Measurements from ENCODE around the gene HPX. TPM values are rescaled to one million over a fixed set of nuclear protein-coding genes. Genes with fewer than 3 reads are reported as not detected.
"Not testable (repeated sequence)": the region's sequence is repeated elsewhere in the genome, so short reads cannot be mapped to it uniquely, and the experiment has no call there.

HPX gene
- polyA plus RNA-seq, 6 donors from 2014 or later, result 0.19 to 0.95 TPM; not detected in 4

DNA sequence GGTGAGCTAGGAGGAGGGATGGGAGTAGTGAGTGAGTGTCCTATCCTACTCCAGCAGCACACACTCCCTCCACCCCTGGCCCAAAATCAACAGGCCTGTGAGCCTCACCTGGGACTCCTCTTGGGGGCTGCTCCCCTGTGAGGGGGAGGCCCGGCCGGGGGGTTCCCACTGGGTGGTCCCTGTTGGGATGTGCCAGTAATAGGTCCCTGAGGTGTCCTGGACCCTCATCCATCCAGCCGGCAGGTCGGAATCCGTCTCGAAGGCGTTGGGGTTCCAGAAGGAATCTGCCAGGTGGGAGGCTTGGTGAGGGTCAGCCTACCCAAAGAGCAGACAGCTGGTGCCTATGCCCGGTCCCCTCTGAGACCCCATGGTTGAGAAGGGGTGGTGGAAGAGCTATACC lies 37.2 kb downstream of the HPX start:
- peaks cover 0 to 10% of the 10 kb centered on the region in 2 donors for H3K36me3 Mint-ChIP-seq
- no peaks in the 10 kb centered on the region for H3K9me3 Mint-ChIP-seq
- no peak for ATAC-seq (ENCODE audit: low read depth in 2 of 2)
- H3K27me3 Mint-ChIP-seq, result no peaks in the 10 kb centered on the region
- H3K27ac Mint-ChIP-seq, result peak overlapping the region in 5 of 6 donors; percentile 76 to 96 (median 90)
- H3K4me3 Mint-ChIP-seq, result peak overlapping the region in 7 of 8 donors; percentile 15 to 92 (median 77)
- peaks cover 60 to 76% (median 66%) of the 10 kb centered on the region in 3 donors for H3K4me1 Mint-ChIP-seq
- no peak for DNase-seq

DNA sequence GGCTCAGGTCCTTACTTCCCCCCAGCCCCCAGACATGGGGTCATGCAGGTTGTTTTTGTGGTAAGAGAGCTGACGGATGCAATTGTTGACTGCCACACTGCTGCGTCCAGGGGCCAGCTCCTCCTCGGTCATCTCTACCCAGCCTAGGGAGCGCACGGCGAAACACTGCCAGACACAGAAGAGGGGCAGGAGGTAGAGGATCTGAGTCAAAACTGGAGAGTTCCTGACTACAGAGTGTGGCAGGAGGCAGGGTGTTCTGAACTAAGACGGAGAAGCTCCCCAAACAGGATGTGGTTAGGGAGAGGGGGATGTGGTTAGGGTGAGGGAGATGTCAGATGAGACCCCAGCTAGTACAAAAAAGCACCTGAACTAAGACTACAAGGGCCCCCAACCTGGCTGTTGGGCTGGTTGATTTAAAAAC lies 38.2 kb downstream of the HPX start:
- Mint-ChIP-seq H3K27me3 (no peaks in the 10 kb centered on the region), H3K9me3 (no peaks in the 10 kb centered on the region), H3K27ac (peak overlapping the region; percentile 78 to 97 (median 94)), H3K4me1 (peaks cover 56 to 71% (median 66%) of the 10 kb centered on the region in 3 donors), H3K4me3 (peak overlapping the region; percentile 46 to 93 (median 89)), H3K36me3 (peaks cover 0 to 19% of the 10 kb centered on the region in 2 donors)
- ATAC-seq (ENCODE audit: low read depth in 2 of 2), result peak; percentile 96 to 97
- peak; percentile 85 for DNase-seq

DNA sequence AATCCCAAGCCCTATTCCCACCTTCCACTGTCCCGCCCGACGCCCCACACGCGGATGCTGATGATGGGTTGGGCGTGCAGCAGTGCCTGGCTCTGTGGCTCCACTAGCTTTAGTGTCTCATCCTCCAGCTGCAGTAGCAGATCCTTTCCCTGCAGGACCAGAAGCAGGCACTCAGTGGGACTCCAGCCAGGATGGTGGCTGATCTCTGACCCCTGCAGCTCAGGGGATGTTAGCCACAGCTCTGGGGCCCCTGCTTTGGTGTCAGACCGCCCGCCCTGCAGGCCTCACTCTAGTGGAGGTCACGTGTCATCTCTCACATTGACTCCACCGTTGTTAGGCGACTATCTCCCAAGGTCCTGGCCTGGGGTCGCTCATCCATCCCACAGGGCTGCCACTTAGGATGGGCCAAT lies 38.7 kb downstream of the HPX start:
- ATAC-seq (ENCODE audit: low read depth in 2 of 2), result no peak
- no peak for DNase-seq
- H3K9me3 Mint-ChIP-seq, result no peaks in the 10 kb centered on the region
- H3K4me3 Mint-ChIP-seq, result peak overlapping the region; percentile 46 to 93 (median 89)
- peaks cover 0 to 19% of the 10 kb centered on the region in 2 donors for H3K36me3 Mint-ChIP-seq
- peak overlapping the region; percentile 55 to 97 (median 94) for H3K27ac Mint-ChIP-seq
- H3K27me3 Mint-ChIP-seq, result no peaks in the 10 kb centered on the region
- H3K4me1 Mint-ChIP-seq, result peaks cover 53 to 68% (median 63%) of the 10 kb centered on the region in 3 donors

DNA sequence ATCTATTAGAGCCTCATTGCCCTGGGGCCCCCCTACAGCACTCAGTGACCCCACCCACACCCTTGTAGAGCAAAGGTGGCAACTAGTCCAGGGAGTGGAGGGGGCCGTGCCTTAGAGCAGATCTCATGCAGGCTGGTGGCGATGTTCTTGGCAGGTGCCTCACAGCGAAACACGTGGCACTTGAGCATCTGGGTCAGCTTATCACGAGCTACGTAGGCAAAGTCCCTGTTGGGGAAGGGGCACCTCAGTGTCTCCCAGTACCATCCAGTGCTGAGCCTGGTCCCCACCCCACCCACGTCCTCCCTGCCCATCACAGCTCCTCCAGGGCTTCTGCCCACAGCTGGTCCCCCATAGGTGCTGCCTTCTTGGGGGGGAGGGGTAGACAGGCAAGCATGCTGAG lies 39.3 kb downstream of the HPX start:
- no peaks in the 10 kb centered on the region for H3K27me3 Mint-ChIP-seq
- DNase-seq (no peak), ATAC-seq (ENCODE audit: low read depth in 2 of 2) (no peak)
- H3K27ac Mint-ChIP-seq, result peak overlapping the region in 2 of 6 donors; percentile 82 to 90
- H3K4me3 Mint-ChIP-seq, result peak overlapping the region in 2 of 8 donors; percentile 4 to 30
- H3K36me3 Mint-ChIP-seq, result peaks cover 0 to 19% of the 10 kb centered on the region in 2 donors
- no peaks in the 10 kb centered on the region for H3K9me3 Mint-ChIP-seq
- H3K4me1 Mint-ChIP-seq, result peaks cover 47 to 62% (median 57%) of the 10 kb centered on the region in 3 donors

DNA sequence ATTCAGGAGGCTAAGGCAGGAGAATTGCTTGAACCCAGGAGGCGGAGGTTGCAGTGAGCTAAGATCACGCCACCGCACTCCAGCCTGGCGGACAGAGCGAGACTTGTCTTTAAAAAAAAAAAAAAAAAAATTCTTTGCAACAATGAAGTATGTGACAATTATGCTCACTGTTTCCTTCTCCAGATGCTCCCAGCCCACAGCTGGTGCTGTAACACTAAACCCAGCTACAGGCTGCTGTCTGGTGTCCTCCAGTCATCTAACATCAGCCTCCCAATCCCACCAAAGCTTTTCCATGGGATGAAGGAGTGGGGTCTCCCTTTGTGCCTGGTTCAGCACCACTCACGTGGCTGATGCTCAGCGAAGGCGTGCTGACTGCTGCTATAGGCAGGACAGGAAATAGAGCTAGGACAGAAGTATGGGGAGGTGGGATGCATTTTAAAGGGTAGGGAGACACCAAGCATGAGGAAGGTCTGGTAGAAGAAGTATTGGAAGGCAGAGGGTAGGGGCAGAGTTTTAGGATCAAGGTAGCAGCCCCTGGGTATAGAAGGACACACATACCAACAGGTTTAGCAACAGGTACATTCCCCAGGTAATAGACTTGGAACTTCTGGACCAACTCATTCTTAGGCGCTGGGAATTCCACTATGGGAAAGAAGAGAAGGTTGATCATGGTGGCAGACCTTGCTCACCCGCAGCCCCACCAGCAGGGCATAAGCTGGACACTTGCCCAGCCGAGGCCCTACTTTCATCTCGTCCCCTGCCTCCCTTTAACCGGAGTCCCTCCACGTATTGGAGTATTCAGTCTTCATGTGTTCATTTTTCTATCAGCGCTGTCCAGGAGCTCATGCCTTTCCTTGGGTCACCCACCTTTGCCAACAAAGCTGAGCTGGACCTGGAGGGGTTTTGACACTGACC lies 40.1 kb downstream of the HPX start:
- no peaks in the 10 kb centered on the region for H3K9me3 Mint-ChIP-seq
- peaks cover 43 to 54% (median 50%) of the 10 kb centered on the region in 3 donors for H3K4me1 Mint-ChIP-seq
- ATAC-seq (ENCODE audit: low read depth in 2 of 2) (no peak), DNase-seq (no peak)
- peak overlapping the region in 4 of 8 donors; percentile 4 to 66 (median 46) for H3K4me3 Mint-ChIP-seq
- peaks cover 0 to 19% of the 10 kb centered on the region in 2 donors for H3K36me3 Mint-ChIP-seq
- peak overlapping the region in 5 of 6 donors; percentile 57 to 90 (median 82) for H3K27ac Mint-ChIP-seq
- H3K27me3 Mint-ChIP-seq, result no peaks in the 10 kb centered on the region

DNA sequence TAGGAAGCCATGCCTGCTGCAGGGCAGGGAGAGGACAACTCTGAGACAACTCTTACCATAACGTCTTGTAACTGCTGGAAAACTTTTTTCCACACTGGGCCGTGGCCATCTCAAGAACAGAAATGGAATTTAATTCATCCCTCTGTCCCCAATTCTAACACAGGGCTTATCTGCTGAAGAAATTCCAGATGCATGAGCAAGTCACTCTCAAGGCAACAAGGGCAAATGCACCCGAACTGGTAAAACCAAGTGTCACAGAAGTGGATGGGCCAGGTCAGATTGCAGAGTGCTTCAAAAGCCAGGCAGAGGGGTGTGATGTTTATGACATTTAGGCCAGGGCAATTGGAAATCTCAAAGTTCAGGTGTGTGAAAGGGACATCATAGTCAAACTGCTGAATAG lies 43.2 kb downstream of the HPX start:
- DNase-seq (no peak), ATAC-seq (ENCODE audit: low read depth in 2 of 2) (no peak)
- H3K36me3 Mint-ChIP-seq, result peaks cover 8 to 19% of the 10 kb centered on the region in 2 donors
- peaks cover 26 to 40% (median 32%) of the 10 kb centered on the region in 3 donors for H3K4me1 Mint-ChIP-seq
- H3K27ac Mint-ChIP-seq, result peak overlapping the region in 2 of 6 donors; percentile 4 to 28
- H3K27me3 Mint-ChIP-seq, result no peaks in the 10 kb centered on the region
- no peaks in the 10 kb centered on the region for H3K9me3 Mint-ChIP-seq
- no peak overlapping the region for H3K4me3 Mint-ChIP-seq

DNA sequence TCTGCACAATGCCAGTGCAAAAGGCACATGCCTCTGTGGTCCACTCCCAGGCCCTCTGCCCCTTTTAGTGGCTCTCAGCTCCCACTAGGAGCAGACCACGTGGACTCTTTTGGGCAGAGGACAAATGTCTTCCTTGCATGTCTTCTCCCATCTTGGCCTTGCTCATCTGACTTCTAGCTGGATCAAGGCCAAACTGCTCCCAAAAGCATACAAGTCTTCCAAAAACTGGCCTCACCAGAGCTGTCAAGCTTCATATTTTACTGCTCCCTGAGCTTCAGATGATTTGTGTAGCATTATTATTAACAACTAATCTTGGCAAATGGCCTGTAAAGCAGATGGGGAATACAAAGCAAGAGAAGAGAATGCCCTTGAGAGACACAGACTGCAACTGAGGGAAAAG lies 43.6 kb downstream of the HPX start:
- no peaks in the 10 kb centered on the region for H3K9me3 Mint-ChIP-seq
- no peak for ATAC-seq (ENCODE audit: low read depth in 2 of 2)
- H3K27ac Mint-ChIP-seq, result peak overlapping the region in 1 of 6 donors; percentile 60
- peaks cover 23 to 37% (median 32%) of the 10 kb centered on the region in 3 donors for H3K4me1 Mint-ChIP-seq
- peak overlapping the region in 1 of 8 donors; percentile 28 for H3K4me3 Mint-ChIP-seq
- DNase-seq, result no peak
- peaks cover 10 to 19% of the 10 kb centered on the region in 2 donors for H3K36me3 Mint-ChIP-seq
- no peaks in the 10 kb centered on the region for H3K27me3 Mint-ChIP-seq

DNA sequence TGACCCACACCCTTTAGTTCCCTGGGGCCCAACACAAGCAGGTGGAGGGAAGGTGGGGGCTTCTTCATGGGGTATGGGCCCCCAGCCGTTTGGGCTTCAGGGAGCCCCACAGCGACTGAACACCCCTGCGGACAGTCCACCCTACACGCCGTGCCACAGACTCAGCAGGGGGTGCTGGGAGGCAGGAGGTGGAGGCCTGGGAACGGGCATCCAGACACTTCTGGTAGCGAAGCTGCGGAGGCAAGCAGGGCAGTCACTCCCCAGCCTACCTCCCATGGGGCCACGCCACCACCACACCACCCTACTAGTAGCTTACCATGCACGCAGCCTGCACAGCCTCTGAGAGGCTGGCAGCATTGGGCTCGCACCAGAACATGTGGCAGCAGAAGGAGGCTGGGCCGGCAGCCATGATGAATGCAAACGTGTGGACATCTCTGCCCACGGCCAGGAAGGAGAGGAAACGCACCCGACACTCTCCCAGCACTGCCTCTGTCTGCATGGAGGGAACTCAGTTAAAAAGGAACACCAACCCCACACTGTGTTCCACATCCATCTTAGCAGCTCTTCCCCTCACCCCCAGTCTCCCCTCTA lies 45.2 kb downstream of the HPX start:
- peaks cover 25 to 37% (median 31%) of the 10 kb centered on the region in 3 donors for H3K4me1 Mint-ChIP-seq
- DNase-seq (no peak), ATAC-seq (ENCODE audit: low read depth in 2 of 2) (no peak)
- H3K27me3 Mint-ChIP-seq, result no peaks in the 10 kb centered on the region
- peak overlapping the region in 1 of 8 donors; percentile 56 for H3K4me3 Mint-ChIP-seq
- H3K27ac Mint-ChIP-seq, result peak overlapping the region in 3 of 6 donors; percentile 22 to 74 (median 43)
- H3K9me3 Mint-ChIP-seq, result no peaks in the 10 kb centered on the region
- peaks cover 10 to 19% of the 10 kb centered on the region in 2 donors for H3K36me3 Mint-ChIP-seq

DNA sequence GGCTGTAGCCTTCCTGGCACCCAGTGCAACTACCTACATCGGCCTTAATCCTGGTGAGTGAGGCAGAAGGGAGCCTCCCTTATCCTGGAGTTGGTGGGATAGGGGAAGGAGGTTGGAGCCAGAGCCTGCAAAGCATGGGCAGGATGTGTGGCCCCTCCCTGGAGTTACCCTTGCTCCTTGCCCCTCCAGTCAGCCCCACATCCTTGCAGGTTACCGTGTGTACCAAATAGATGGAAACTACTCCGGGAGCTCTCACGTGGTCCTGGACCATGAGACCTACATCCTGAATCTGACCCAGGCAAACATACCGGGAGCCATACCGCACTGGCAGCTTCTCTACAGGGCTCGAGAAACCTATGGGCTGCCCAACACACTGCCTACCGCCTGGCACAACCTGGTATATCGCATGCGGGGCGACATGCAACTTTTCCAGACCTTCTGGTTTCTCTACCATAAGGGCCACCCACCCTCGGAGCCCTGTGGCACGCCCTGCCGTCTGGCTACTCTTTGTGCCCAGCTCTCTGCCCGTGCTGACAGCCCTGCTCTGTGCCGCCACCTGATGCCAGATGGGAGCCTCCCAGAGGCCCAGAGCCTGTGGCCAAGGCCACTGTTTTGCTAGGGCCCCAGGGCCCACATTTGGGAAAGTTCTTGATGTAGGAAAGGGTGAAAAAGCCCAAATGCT lies 46.7 kb downstream of the HPX start:
- H3K27ac Mint-ChIP-seq, result peak overlapping the region in 2 of 6 donors; percentile 8 to 52
- peaks cover 34 to 40% (median 39%) of the 10 kb centered on the region in 3 donors for H3K4me1 Mint-ChIP-seq
- H3K4me3 Mint-ChIP-seq, result peak overlapping the region in 2 of 8 donors; percentile 44 to 69

DNA sequence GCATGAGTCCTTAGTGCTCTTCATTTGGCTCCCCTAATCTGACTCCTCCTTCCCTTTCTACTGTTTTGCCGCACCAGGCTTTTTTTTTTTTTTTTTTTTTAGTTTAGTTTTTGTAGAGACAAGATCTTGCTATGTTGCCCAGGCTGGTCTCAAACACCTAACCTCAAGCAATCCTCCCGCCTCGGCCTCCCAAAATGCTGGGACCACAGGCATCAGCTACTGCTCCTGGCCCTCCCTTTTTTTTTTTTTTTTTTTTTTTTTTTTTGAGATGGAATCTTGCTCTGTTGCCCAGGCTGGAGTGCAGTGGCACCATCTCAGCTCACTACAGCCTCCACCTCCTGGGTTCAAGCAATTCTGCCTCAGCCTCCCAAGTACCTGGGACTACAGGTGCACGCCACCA lies 48.5 kb downstream of the HPX start:
- not testable (repeated sequence) for ATAC-seq (ENCODE audit: low read depth in 2 of 2); H3K9me3 Mint-ChIP-seq; DNase-seq; H3K27me3 Mint-ChIP-seq
- Mint-ChIP-seq H3K36me3 (peaks cover 0 to 10% of the 10 kb centered on the region in 2 donors), H3K4me1 (peaks cover 35 to 49% (median 44%) of the 10 kb centered on the region in 3 donors), H3K27ac (peak overlapping the region in 5 of 6 donors; percentile 33 to 99 (median 77)), H3K4me3 (peak overlapping the region; percentile 20 to 94 (median 83))

More for the DNA sequence above, 46.7 kb downstream of the HPX start:
- no peak for ATAC-seq (ENCODE audit: low read depth in 2 of 2)
- no peaks in the 10 kb centered on the region for H3K9me3 Mint-ChIP-seq
- H3K36me3 Mint-ChIP-seq, result peaks cover 10 to 12% of the 10 kb centered on the region in 2 donors
- no peak for DNase-seq
- no peaks in the 10 kb centered on the region for H3K27me3 Mint-ChIP-seq

DNA sequence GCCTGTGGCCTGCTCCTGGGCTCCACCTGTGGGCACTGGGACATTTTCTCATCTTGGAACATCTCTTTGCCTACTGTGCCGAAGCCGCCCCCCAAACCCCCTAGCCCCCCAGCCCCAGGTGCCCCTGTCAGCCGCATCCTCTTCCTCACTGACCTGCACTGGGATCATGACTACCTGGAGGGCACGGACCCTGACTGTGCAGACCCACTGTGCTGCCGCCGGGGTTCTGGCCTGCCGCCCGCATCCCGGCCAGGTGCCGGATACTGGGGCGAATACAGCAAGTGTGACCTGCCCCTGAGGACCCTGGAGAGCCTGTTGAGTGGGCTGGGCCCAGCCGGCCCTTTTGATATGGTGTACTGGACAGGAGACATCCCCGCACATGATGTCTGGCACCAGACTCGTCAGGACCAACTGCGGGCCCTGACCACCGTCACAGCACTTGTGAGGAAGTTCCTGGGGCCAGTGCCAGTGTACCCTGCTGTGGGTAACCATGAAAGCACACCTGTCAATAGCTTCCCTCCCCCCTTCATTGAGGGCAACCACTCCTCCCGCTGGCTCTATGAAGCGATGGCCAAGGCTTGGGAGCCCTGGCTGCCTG lies 49.2 kb downstream of the HPX start:
- peaks cover 35 to 49% (median 44%) of the 10 kb centered on the region in 3 donors for H3K4me1 Mint-ChIP-seq
- peak overlapping the region in 5 of 6 donors; percentile 97 to 100 (median 99) for H3K27ac Mint-ChIP-seq
- no peak for DNase-seq
- no peak for ATAC-seq (ENCODE audit: low read depth in 2 of 2)
- peak overlapping the region; percentile 89 to 97 (median 94) for H3K4me3 Mint-ChIP-seq
- H3K36me3 Mint-ChIP-seq, result peaks cover 0 to 10% of the 10 kb centered on the region in 2 donors
- no peaks in the 10 kb centered on the region for H3K27me3 Mint-ChIP-seq
- H3K9me3 Mint-ChIP-seq, result no peaks in the 10 kb centered on the region

DNA sequence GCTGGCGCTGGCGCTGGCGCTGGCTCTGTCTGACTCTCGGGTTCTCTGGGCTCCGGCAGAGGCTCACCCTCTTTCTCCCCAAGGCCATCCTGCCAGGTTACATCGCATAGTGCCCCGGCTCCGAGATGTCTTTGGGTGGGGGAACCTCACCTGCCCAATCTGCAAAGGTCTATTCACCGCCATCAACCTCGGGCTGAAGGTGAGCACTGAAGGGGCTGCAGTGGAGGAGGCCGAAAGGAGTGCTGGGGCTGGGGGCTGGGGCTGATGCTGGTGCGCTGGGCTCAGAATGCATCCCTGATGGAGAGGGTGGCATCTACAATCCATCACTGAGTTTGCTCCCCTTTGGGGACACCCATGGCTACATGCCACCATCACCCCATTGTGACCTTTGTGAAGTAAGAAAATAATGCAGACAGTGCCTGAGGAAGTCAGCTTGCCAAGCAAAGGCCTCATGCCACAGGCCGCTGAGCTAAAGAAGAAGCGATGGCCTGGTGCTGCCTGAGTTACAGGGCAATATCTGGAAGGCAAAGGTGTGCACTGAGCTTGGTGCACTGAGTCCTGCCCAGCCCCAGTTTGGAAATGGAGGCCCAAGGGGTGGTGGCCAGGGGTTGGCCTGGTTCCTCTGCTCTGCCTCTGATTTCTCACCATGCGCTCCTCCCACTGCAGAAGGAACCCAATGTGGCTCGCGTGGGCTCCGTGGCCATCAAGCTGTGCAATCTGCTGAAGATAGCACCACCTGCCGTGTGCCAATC lies 49.9 kb downstream of the HPX start:
- no peak for ATAC-seq (ENCODE audit: low read depth in 2 of 2)
- Mint-ChIP-seq H3K27me3 (no peaks in the 10 kb centered on the region), H3K36me3 (peaks cover 0 to 10% of the 10 kb centered on the region in 2 donors), H3K27ac (peak overlapping the region; percentile 97 to 100 (median 100)), H3K4me1 (peaks cover 31 to 49% (median 44%) of the 10 kb centered on the region in 3 donors), H3K9me3 (no peaks in the 10 kb centered on the region), H3K4me3 (peak overlapping the region; percentile 89 to 97 (median 94))
- no peak for DNase-seq

Measured in naive B cell (primary cell).